Suprapubic skin (tissue), 4 donors: Measurements from ENCODE around the gene BCL11A. TPM values are rescaled to one million over a fixed set of nuclear protein-coding genes. Genes with fewer than 3 reads are reported as not detected.

Experiments used
- DNase-seq, 2 donors: peaks; one replicate each; pipeline ENCODE4 v3.0.0-alpha.2; 2019; ENCODE audit warnings: low spot score in 2 of 2
- H3K27ac ChIP-seq: fragments of 200-600 bp; sonication (generic); one replicate; pipeline ENCODE4 v1.5.1; 2019
- H3K27me3 ChIP-seq: fragments of 200-600 bp; sonication (generic); one replicate; pipeline ENCODE4 v1.5.1; 2019
- H3K36me3 ChIP-seq: fragments of 200-600 bp; sonication (generic); one replicate; pipeline ENCODE4 v1.5.1; 2019
- H3K4me1 ChIP-seq: fragments of 200-600 bp; sonication (generic); one replicate; pipeline ENCODE4 v1.5.1; 2019
- H3K4me3 ChIP-seq: fragments of 200-600 bp; sonication (generic); one replicate; pipeline ENCODE4 v1.5.1; 2019; ENCODE audit warnings: mild to moderate bottlenecking
- H3K9me3 ChIP-seq: fragments of 200-600 bp; sonication (generic); one replicate; pipeline ENCODE4 v1.5.1; 2019
- CTCF ChIP-seq, 2 donors: fragments of 200-600 bp in 1 of 2; fragments of 450-650 bp in 1 of 2; sonication (generic) in 1 of 2; IDR thresholded peaks; one replicate each; pipeline ENCODE4 v1.5.1; 2016 to 2019; ENCODE audit warnings: antibody characterized with exemption in 2 of 2, mild to moderate bottlenecking in 1 of 2, moderate library complexity in 1 of 2
- EP300 ChIP-seq: sonication (generic); formaldehyde crosslinking; IDR thresholded peaks from one replicate; pipeline ENCODE4 v1.6.1; 2017; ENCODE audit warnings: antibody characterized with exemption
- POLR2A ChIP-seq, 2 donors: fragments of 450-650 bp; IDR thresholded peaks; one replicate each; pipeline ENCODE4 v1.6.1; 2017; ENCODE audit warnings: antibody characterized with exemption in 2 of 2, mild to moderate bottlenecking in 2 of 2, moderate library complexity in 2 of 2
- POLR2AphosphoS5 ChIP-seq, 3 donors: sonication (generic); formaldehyde crosslinking; IDR thresholded peaks; one replicate each; pipeline ENCODE4 v1.6.1; 2017; ENCODE audit warnings: antibody characterized with exemption in 3 of 3
- WGBS: methylation state at CpG from one replicate; pipeline ENCODE4 v1.1.5; 2018; 5-methylcytosine and 5-hydroxymethylcytosine counted together
- total RNA-seq, 4 donors: library from RNA; depleted of rRNA; stranded (reverse); fragments of >200 nt; gene quantifications; one replicate each; pipeline ENCODE4 v1.1.0, GENCODE V29; 2016

Gene BCL11A
- total RNA-seq, 4 donors from 2014 or later, result 67.1 to 222 (median 113) TPM

DNA sequence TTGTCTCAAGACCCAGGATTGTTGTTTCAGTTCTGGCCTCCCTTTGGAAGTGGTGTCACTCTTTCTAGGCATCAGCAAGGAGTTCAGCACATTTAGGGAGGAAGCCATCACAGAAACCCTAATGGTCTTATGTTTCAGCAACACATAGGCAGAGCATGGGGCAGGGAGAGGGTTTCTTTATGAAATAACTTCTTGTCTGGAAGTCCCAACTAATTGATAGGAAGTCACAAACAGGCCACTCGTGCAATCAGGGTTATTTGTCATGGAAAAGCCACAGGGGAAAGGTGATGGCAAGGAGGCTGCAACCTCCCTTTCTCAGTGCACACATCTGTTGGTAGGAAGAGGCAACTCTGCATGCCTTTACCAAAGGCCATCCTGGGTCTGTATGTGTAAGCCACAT lies 103.0 kb downstream of the BCL11A start:
- H3K27ac ChIP-seq, result no peak overlapping the region
- H3K4me3 ChIP-seq, result no peak overlapping the region
- no peaks in the 10 kb centered on the region for H3K9me3 ChIP-seq
- 75% methylated on average over 1 of the region's 1 CpG for WGBS
- no peaks in the 10 kb centered on the region for H3K27me3 ChIP-seq
- peaks cover 7% of the 10 kb centered on the region for H3K4me1 ChIP-seq
- TF ChIP-seq POLR2A (IDR thresholded peaks at IDR 0.05) (no peak), EP300 (no peak), CTCF (IDR thresholded peaks at IDR 0.05) (no peak), POLR2AphosphoS5 (IDR thresholded peaks at IDR 0.05) (no peak)
- no peak for DNase-seq
- H3K36me3 ChIP-seq, result no peaks in the 10 kb centered on the region

DNA sequence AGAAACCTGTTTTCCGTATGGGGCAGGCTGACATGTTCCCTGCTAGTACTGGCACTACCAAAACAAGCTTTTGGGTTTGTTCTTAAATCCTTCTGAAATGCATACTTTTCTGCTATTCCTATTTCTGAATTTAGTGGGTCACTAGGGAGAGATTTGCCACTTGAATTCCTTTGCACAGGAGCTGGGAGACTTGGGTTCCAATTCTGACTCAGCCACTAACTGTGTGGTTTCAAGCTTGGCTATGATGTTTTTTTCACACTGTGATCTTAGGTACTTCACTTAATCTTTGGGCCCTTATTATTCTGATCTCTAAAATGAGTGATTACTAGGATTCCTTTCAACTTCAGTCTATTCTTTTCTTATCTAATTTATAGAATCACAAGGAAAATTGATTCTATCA lies 105.5 kb downstream of the BCL11A start:
- H3K36me3 ChIP-seq, result no peaks in the 10 kb centered on the region
- H3K27ac ChIP-seq, result no peak overlapping the region
- H3K27me3 ChIP-seq, result no peaks in the 10 kb centered on the region
- no peak for DNase-seq
- 83% methylated on average over 1 of the region's 1 CpG for WGBS
- no peak overlapping the region for H3K4me3 ChIP-seq
- peaks cover 11% of the 10 kb centered on the region for H3K4me1 ChIP-seq
- TF ChIP-seq POLR2A (IDR thresholded peaks at IDR 0.05) (no peak), CTCF (IDR thresholded peaks at IDR 0.05) (no peak), POLR2AphosphoS5 (IDR thresholded peaks at IDR 0.05) (no peak), EP300 (no peak)
- no peaks in the 10 kb centered on the region for H3K9me3 ChIP-seq

GRCh38 chr2:60446413-60447267 lies 106.8 kb downstream of the BCL11A start:
- Histone ChIP-seq H3K4me3 (no peak overlapping the region), H3K27ac (no peak overlapping the region), H3K4me1 (peaks cover 17% of the 10 kb centered on the region), H3K36me3 (no peaks in the 10 kb centered on the region), H3K27me3 (no peaks in the 10 kb centered on the region), H3K9me3 (no peaks in the 10 kb centered on the region)
- no peak for DNase-seq
- WGBS, result 79% methylated on average over 8 of the region's 8 CpGs
- TF ChIP-seq POLR2A (IDR thresholded peaks at IDR 0.05) (no peak), CTCF (IDR thresholded peaks at IDR 0.05) (no peak), POLR2AphosphoS5 (IDR thresholded peaks at IDR 0.05) (no peak), EP300 (no peak)

- TF ChIP-seq POLR2A (IDR thresholded peaks at IDR 0.05) (no peak), POLR2AphosphoS5 (IDR thresholded peaks at IDR 0.05) (no peak), EP300 (no peak), CTCF (IDR thresholded peaks at IDR 0.05) (no peak)
- WGBS, result 31% methylated on average over 8 of the region's 8 CpGs
- H3K4me3 ChIP-seq, result no peak overlapping the region
- H3K4me1 ChIP-seq, result peaks cover 23% of the 10 kb centered on the region
- H3K27ac ChIP-seq, result no peak overlapping the region
- H3K9me3 ChIP-seq, result no peaks in the 10 kb centered on the region
- H3K27me3 ChIP-seq, result no peaks in the 10 kb centered on the region
- no peak for DNase-seq
- H3K36me3 ChIP-seq, result no peaks in the 10 kb centered on the region
These were observed 107.7 kb downstream of the BCL11A start for GRCh38 chr2:60445684-60446179.

- Histone ChIP-seq H3K27me3 (no peaks in the 10 kb centered on the region), H3K9me3 (no peaks in the 10 kb centered on the region), H3K4me1 (peaks cover 23% of the 10 kb centered on the region), H3K27ac (peak overlapping the region; percentile 36), H3K4me3 (no peak overlapping the region), H3K36me3 (no peaks in the 10 kb centered on the region)
- TF ChIP-seq POLR2AphosphoS5 (IDR thresholded peaks at IDR 0.05) (no peak), CTCF (IDR thresholded peaks at IDR 0.05) (no peak), EP300 (no peak), POLR2A (IDR thresholded peaks at IDR 0.05) (no peak)
- no peak for DNase-seq
- WGBS, result 45% methylated on average over 3 of the region's 3 CpGs
These were observed 110.8 kb downstream of the BCL11A start for GRCh38 chr2:60442608-60443007.
